Nucleus accumbens (tissue), 56 donors: ENCODE measurements around the gene KRT80.

ENCODE experiments used
- DNase-seq, 56 donors: peaks; one replicate each; lab custom pipeline; 2025; lab: John Stamatoyannopoulos, UW

KRT80 gene

GRCh38 chr12:52120951-52121823 lies 70.6 kb downstream of the KRT80 start:
- DNase-seq, result no peak

DNA sequence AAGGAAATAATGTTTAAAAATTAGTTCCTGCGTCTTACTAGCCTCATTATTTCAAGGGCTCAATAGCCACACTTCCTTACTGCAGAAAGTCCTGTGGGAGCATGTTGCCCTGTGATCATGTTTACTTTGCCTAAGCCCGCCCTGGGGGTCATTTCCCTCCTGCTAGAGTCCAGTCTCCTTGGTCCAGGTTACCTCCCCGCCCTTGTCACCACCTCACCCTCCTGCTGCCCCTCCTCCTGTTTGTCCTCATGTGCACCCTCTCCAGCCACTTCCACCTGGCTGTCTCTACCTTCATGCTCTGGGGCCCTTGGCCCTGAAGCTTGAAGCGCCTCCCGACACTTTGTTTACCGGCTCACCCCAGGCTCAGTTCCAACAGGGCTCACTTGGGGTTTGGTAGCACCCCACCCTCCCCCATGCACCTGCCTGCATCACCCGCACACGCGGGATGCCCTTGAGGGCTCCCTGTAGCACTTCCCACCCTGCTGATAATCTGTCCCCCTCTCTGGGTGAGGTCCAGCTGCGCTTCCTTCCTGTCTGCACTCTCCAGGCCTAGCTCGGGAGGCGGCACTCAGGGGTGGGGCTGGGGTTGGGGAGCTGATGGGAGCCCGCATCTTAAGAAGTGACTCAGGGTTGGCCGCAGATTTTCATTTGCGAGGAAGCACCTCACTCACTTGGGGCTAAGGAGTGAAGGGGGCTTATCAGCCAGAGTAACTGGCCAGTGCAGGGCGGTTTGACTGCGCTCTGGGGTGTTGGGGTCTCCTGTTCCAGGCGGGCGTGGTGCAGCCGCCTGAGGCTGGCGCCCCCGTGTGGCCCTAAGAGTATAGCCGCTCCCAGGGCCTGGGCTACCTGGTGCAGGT lies 72.2 kb downstream of the KRT80 start:
- no peak for DNase-seq
